Natural killer cell (primary cell): Measurements from ENCODE around the gene CRADD. TPM values are rescaled to one million over a fixed set of nuclear protein-coding genes. Genes with fewer than 3 reads are reported as not detected.
A peak's percentile ranks its signal among the peaks of the same experiment; 100 is the strongest.
"Not testable (repeated sequence)": the region's sequence is repeated elsewhere in the genome, so short reads cannot be mapped to it uniquely, and the experiment has no call there.

Experiments used
- ATAC-seq, 3 donors: fragments of 150-1000 bp in 2 of 3; fragments of 200-7000 bp in 1 of 3; cut with Tn5 transposase; 1 replicate in 1 of 3; 2 replicates in 2 of 3; pipeline ENCODE4 v1.10.0; 2021; ENCODE audit warnings: mild to moderate bottlenecking in 2 of 3, moderate library complexity in 2 of 3
- DNase-seq, 2 donors: peaks; one replicate each; pipeline versions ENCODE4 v3.0.0 to v3.0.0-alpha.2; 2013 to 2021; ENCODE audit warnings: mixed read lengths in 1 of 2
- H3K27ac ChIP-seq: one replicate; pipeline ENCODE4 v1.5.1; 2013; ENCODE audit warnings: mild to moderate bottlenecking, low read length
- H3K27me3 ChIP-seq: one replicate; pipeline ENCODE4 v1.6.1; 2013; ENCODE audit warnings: low read length; ENCODE audit not compliant: control insufficient read depth, insufficient read depth
- H3K36me3 ChIP-seq: one replicate; pipeline ENCODE4 v1.6.1; 2013; ENCODE audit warnings: low read length; ENCODE audit not compliant: control insufficient read depth, insufficient read depth
- H3K4me1 ChIP-seq: one replicate; pipeline ENCODE4 v1.6.1; 2013; ENCODE audit warnings: low read length; ENCODE audit not compliant: control insufficient read depth, insufficient read depth
- H3K4me3 ChIP-seq: one replicate; pipeline ENCODE4 v1.5.1; 2013; ENCODE audit warnings: low read length
- H3K9me3 ChIP-seq: one replicate; pipeline ENCODE4 v1.6.1; 2013; ENCODE audit warnings: low read length; ENCODE audit not compliant: control insufficient read depth, insufficient read depth
- H3K27ac Mint-ChIP-seq, 2 donors: one replicate each; pipeline ENCODE4 v1.8.0; 2022; ENCODE audit warnings: mild to moderate bottlenecking in 2 of 2, mixed read lengths in 2 of 2, moderate library complexity in 1 of 2
- H3K27me3 Mint-ChIP-seq, 2 donors: one replicate each; pipeline ENCODE4 v1.8.0; 2022; ENCODE audit warnings: low read depth in 2 of 2, mixed read lengths in 2 of 2
- H3K36me3 Mint-ChIP-seq: one replicate; pipeline ENCODE4 v1.8.0; 2022; ENCODE audit warnings: mixed read lengths
- H3K4me1 Mint-ChIP-seq, 2 donors: one replicate each; pipeline ENCODE4 v1.8.0; 2022; ENCODE audit warnings: mixed read lengths in 2 of 2
- H3K4me3 Mint-ChIP-seq: one replicate; pipeline ENCODE4 v1.8.0; 2022; ENCODE audit warnings: mild to moderate bottlenecking, moderate library complexity, mixed read lengths
- H3K9me3 Mint-ChIP-seq, 2 donors: one replicate each; pipeline ENCODE4 v1.8.0; 2022; ENCODE audit warnings: mixed read lengths in 2 of 2
- CTCF ChIP-seq: fragments of 200-600 bp; IDR thresholded peaks from one replicate; pipeline ENCODE4 v1.8.0; 2022; ENCODE audit warnings: antibody characterized with exemption
- WGBS: methylation state at CpG from one replicate; pipeline ENCODE4 v1.1.7; 2013; ENCODE audit warnings: missing lambda C conversion rate; ENCODE audit not compliant: insufficient coverage; 5-methylcytosine and 5-hydroxymethylcytosine counted together
- intact Hi-C: fragments of 100-400 bp; cut with micrococcal nuclease; formaldehyde crosslinking; loops from one replicate; pipeline ENCODE4 v1.14.2; 2022
- total RNA-seq, 4 donors: library from RNA; stranded (reverse); fragments of 120-200 nt in 1 of 4; gene quantifications; one replicate each; pipeline versions ENCODE4 v1.2.3 to v1.2.4, GENCODE V29; 2013 to 2022

The CRADD gene
- total RNA-seq, 3 donors from 2014 or later (not counting 1 experiment from before 2014, with no cell fraction given), result 19.1 to 27.5 (median 26.4) TPM

GRCh38 chr12:93795352-93795751 is 118.2 kb downstream of the CRADD start:
- H3K9me3 Mint-ChIP-seq, result no peaks in the 10 kb centered on the region
- H3K27me3 Mint-ChIP-seq, result no peaks in the 10 kb centered on the region
- no peak for DNase-seq
- no peak overlapping the region for H3K27ac Mint-ChIP-seq
- Histone ChIP-seq H3K27ac (no peak overlapping the region), H3K36me3 (no peaks in the 10 kb centered on the region), H3K4me3 (no peak overlapping the region), H3K9me3 (no peaks in the 10 kb centered on the region), H3K4me1 (no peaks in the 10 kb centered on the region), H3K27me3 (no peaks in the 10 kb centered on the region)
- H3K36me3 Mint-ChIP-seq, result no peaks in the 10 kb centered on the region
- TF ChIP-seq CTCF, result no peak
- no peak for ATAC-seq
- H3K4me3 Mint-ChIP-seq, result no peak overlapping the region
- intact Hi-C loops, result no loop called here
- WGBS, result 96% methylated on average over 3 of the region's 3 CpGs
- no peaks in the 10 kb centered on the region for H3K4me1 Mint-ChIP-seq

- 47% methylated on average over 4 of the region's 5 CpGs for WGBS
- H3K27ac Mint-ChIP-seq, result no peak overlapping the region
Measured at GRCh38 chr12:93796729-93797128, 119.6 kb downstream of the CRADD start.

GRCh38 chr12:93798279-93799151 is 121.3 kb downstream of the CRADD start:
- WGBS, result 69% methylated on average over 3 of the region's 3 CpGs
- Mint-ChIP-seq H3K9me3 (no peaks in the 10 kb centered on the region), H3K27me3 (no peaks in the 10 kb centered on the region), H3K27ac (no peak overlapping the region), H3K4me1 (peaks cover 15 to 16% of the 10 kb centered on the region in 2 donors), H3K4me3 (no peak overlapping the region), H3K36me3 (no peaks in the 10 kb centered on the region)
- Histone ChIP-seq H3K4me3 (no peak overlapping the region), H3K9me3 (no peaks in the 10 kb centered on the region), H3K27me3 (no peaks in the 10 kb centered on the region), H3K36me3 (no peaks in the 10 kb centered on the region), H3K4me1 (no peaks in the 10 kb centered on the region), H3K27ac (no peak overlapping the region)
- intact Hi-C loops, result no loop called here
- peak in 1 of 3 donors; percentile 38 for ATAC-seq
- TF ChIP-seq CTCF, result no peak
- DNase-seq, result no peak

More at GRCh38 chr12:93796729-93797128, 119.6 kb downstream of the CRADD start:
- Mint-ChIP-seq H3K4me1 (no peaks in the 10 kb centered on the region), H3K27me3 (no peaks in the 10 kb centered on the region), H3K4me3 (no peak overlapping the region), H3K36me3 (no peaks in the 10 kb centered on the region), H3K9me3 (no peaks in the 10 kb centered on the region)
- H3K27me3 ChIP-seq, result no peaks in the 10 kb centered on the region
- no peaks in the 10 kb centered on the region for H3K4me1 ChIP-seq
- no peak overlapping the region for H3K27ac ChIP-seq
- H3K4me3 ChIP-seq, result no peak overlapping the region
- H3K36me3 ChIP-seq, result no peaks in the 10 kb centered on the region
- H3K9me3 ChIP-seq, result no peaks in the 10 kb centered on the region
- ATAC-seq (no peak), DNase-seq (no peak)
- intact Hi-C loops, result no loop called here
- TF ChIP-seq CTCF, result no peak

GRCh38 chr12:93801666-93802065 is 124.5 kb downstream of the CRADD start:
- H3K27me3 Mint-ChIP-seq, result not testable (repeated sequence)

More at GRCh38 chr12:93801666-93802065, 124.5 kb downstream of the CRADD start:
- H3K36me3 Mint-ChIP-seq, ATAC-seq, H3K9me3 ChIP-seq, intact Hi-C loops, H3K27ac Mint-ChIP-seq, H3K4me3 Mint-ChIP-seq, DNase-seq, H3K9me3 Mint-ChIP-seq, H3K4me3 ChIP-seq, H3K27ac ChIP-seq, H3K4me1 ChIP-seq, H3K36me3 ChIP-seq, H3K27me3 ChIP-seq: not testable (repeated sequence)
- 86% methylated on average over 2 of the region's 2 CpGs for WGBS
- H3K4me1 Mint-ChIP-seq, result peaks cover 22 to 23% of the 10 kb centered on the region in 2 donors
